H1 (cell line): Measurements from ENCODE around the gene AP3S1. TPM values are rescaled to one million over a fixed set of nuclear protein-coding genes. Genes with fewer than 3 reads are reported as not detected.

Experiments used
- CTCF ChIA-PET: fragments of 300-600 bp; sonication (Branson Sonifier 250); formaldehyde crosslinking; loops from one replicate; lab custom pipeline; 2021; ENCODE audit not compliant: partially characterized antibody; lab: Charles Lee
- POLR2A ChIA-PET: fragments of 300-600 bp; sonication (Branson Sonifier 250); formaldehyde crosslinking; loops from one replicate; lab custom pipeline; 2021; ENCODE audit warnings: inconsistent platforms; ENCODE audit not compliant: partially characterized antibody; lab: Charles Lee
- DNase-seq, 2 experiments: peaks; one replicate each; pipeline versions ENCODE4 v3.0.0 to v3.0.0-alpha.2; 2010 to 2022; ENCODE audit warnings: low spot score in 2 of 2, low read depth in 1 of 2, mixed read lengths in 1 of 2
- FAIRE-seq: peaks from 2 replicates; lab custom pipeline; 2011; peaks lifted over from hg19 to GRCh38; lab: Jason Lieb, UNC
- H2AFZ ChIP-seq: 2 replicates; pipeline ENCODE4 v1.8.1; 2012; ENCODE audit warnings: low read length, inconsistent platforms
- H2AK5ac ChIP-seq: 2 replicates; pipeline ENCODE4 v1.6.1; 2013; ENCODE audit warnings: low read depth, low read length
- H2BK120ac ChIP-seq: replicated peaks from 2 replicates; pipeline ENCODE3; 2013; ENCODE audit warnings: low read depth, low read length, inconsistent platforms
- H2BK12ac ChIP-seq: 2 replicates; pipeline ENCODE4 v1.6.1; 2013; ENCODE audit warnings: low read depth, low read length
- H2BK15ac ChIP-seq: 2 replicates; pipeline ENCODE4 v1.6.1; 2013; ENCODE audit warnings: low read length
- H2BK20ac ChIP-seq: 2 replicates; pipeline ENCODE4 v1.6.1; 2013; ENCODE audit warnings: low read length
- H2BK5ac ChIP-seq: 2 replicates; pipeline ENCODE4 v1.6.1; 2013; ENCODE audit warnings: low read depth, low read length
- H3K14ac ChIP-seq: 2 replicates; pipeline ENCODE4 v1.6.1; 2013; ENCODE audit warnings: inconsistent platforms; ENCODE audit not compliant: insufficient read length
- H3K18ac ChIP-seq: 2 replicates; pipeline ENCODE4 v1.6.1; 2013; ENCODE audit warnings: low read length; ENCODE audit errors: extremely low read depth
- H3K23ac ChIP-seq: 2 replicates; pipeline ENCODE4 v1.6.1; 2013; ENCODE audit warnings: inconsistent platforms; ENCODE audit not compliant: insufficient read length
- H3K23me2 ChIP-seq: 2 replicates; pipeline ENCODE4 v1.6.1; 2013; ENCODE audit warnings: low read depth, low read length
- H3K27ac ChIP-seq: 2 replicates; pipeline ENCODE4 v1.6.1; 2011; ENCODE audit warnings: low read depth, low read length, inconsistent platforms
- H3K27me3 ChIP-seq, 4 experiments: replicated peaks in 1 of 4; 1 replicate in 1 of 4; 2 replicates in 3 of 4; pipeline versions ENCODE4 v1.6.1 to v1.8.1; 2011 to 2013; ENCODE audit warnings: low read length in 3 of 4, mild to moderate bottlenecking in 3 of 4, inconsistent platforms in 2 of 4, mixed read lengths in 2 of 4, moderate library complexity in 1 of 4; ENCODE audit not compliant: control insufficient read depth in 3 of 4, insufficient read depth in 3 of 4; ENCODE audit errors: extremely low read depth in 1 of 4
- H3K36me3 ChIP-seq, 4 experiments: 2 replicates each; pipeline versions ENCODE4 v1.6.1 to v1.8.1; 2011 to 2013; ENCODE audit warnings: mild to moderate bottlenecking in 4 of 4, low read length in 3 of 4, moderate library complexity in 2 of 4, control low read depth in 1 of 4, inconsistent platforms in 1 of 4; ENCODE audit not compliant: insufficient read depth in 4 of 4, control insufficient read depth in 2 of 4
- H3K4ac ChIP-seq: replicated peaks from 2 replicates; pipeline ENCODE3; 2013; ENCODE audit warnings: low read length, low read depth, mixed read lengths, inconsistent platforms; ENCODE audit not compliant: insufficient read length
- H3K4me1 ChIP-seq, 4 experiments: replicated peaks in 1 of 4; 1 replicate in 1 of 4; 2 replicates in 3 of 4; pipeline versions ENCODE4 v1.6.1 to v1.8.1; 2011 to 2013; ENCODE audit warnings: low read length in 3 of 4, inconsistent platforms in 2 of 4, mixed read lengths in 1 of 4; ENCODE audit not compliant: insufficient read depth in 4 of 4, control insufficient read depth in 3 of 4
- H3K4me2 ChIP-seq, 2 experiments: 2 replicates each; pipeline versions ENCODE4 v1.6.1 to v1.8.1; 2011 to 2013; ENCODE audit warnings: low read depth in 2 of 2, low read length in 2 of 2, control low read depth in 1 of 2, inconsistent platforms in 1 of 2, mild to moderate bottlenecking in 1 of 2; ENCODE audit not compliant: insufficient read depth in 1 of 2
- H3K4me3 ChIP-seq, 4 experiments: fragments of 200-600, 300-600 bp in 1 of 4; sonication (generic), shearing (Covaris generic), sonication (Bioruptor Twin) in 1 of 4; 2 replicates each; pipeline versions ENCODE4 v1.5.1 to v1.8.1; 2011 to 2016; ENCODE audit warnings: low read length in 4 of 4, low read depth in 3 of 4, control low read depth in 2 of 4, inconsistent platforms in 2 of 4, mild to moderate bottlenecking in 2 of 4, mixed read lengths in 1 of 4, moderate library complexity in 1 of 4; ENCODE audit not compliant: insufficient read depth in 2 of 4; ENCODE audit errors: extremely low read depth in 1 of 4
- H3K56ac ChIP-seq: replicated peaks from 2 replicates; pipeline ENCODE3; 2013; ENCODE audit warnings: low read depth, mild to moderate bottlenecking, mixed read lengths, low read length, inconsistent platforms; ENCODE audit not compliant: insufficient read length
- H3K79me1 ChIP-seq: 2 replicates; pipeline ENCODE4 v1.6.1; 2013; ENCODE audit warnings: low read depth, low read length, control low read depth
- H3K79me2 ChIP-seq, 2 experiments: 2 replicates each; pipeline versions ENCODE4 v1.6.1 to v1.8.1; 2012 to 2013; ENCODE audit warnings: low read length in 2 of 2, mild to moderate bottlenecking in 2 of 2, inconsistent platforms in 1 of 2; ENCODE audit not compliant: insufficient read depth in 2 of 2, control insufficient read depth in 1 of 2
- H3K9ac ChIP-seq, 4 experiments: replicated peaks in 1 of 4; 1 replicate in 1 of 4; 2 replicates in 3 of 4; pipeline versions ENCODE4 v1.6.1 to v1.8.1; 2011 to 2013; ENCODE audit warnings: low read depth in 3 of 4, low read length in 3 of 4, control low read depth in 2 of 4, mild to moderate bottlenecking in 2 of 4, moderate library complexity in 2 of 4, inconsistent platforms in 1 of 4; ENCODE audit errors: extremely low read depth in 1 of 4
- H3K9me3 ChIP-seq, 2 experiments: 2 replicates each; pipeline versions ENCODE4 v1.6.1 to v1.8.1; 2012 to 2013; ENCODE audit warnings: mild to moderate bottlenecking in 2 of 2, moderate library complexity in 2 of 2, control low read depth in 1 of 2, inconsistent platforms in 1 of 2, low read depth in 1 of 2, low read length in 1 of 2, mixed read lengths in 1 of 2; ENCODE audit not compliant: insufficient read depth in 2 of 2
- H4K20me1 ChIP-seq, 2 experiments: replicated peaks in 1 of 2; 2 replicates each; pipeline versions ENCODE3 to v1.8.1; 2011 to 2013; ENCODE audit warnings: inconsistent platforms in 2 of 2, low read length in 2 of 2, mild to moderate bottlenecking in 1 of 2; ENCODE audit not compliant: insufficient read depth in 2 of 2, control insufficient read depth in 1 of 2
- H4K5ac ChIP-seq: 2 replicates; pipeline ENCODE4 v1.6.1; 2013; ENCODE audit warnings: low read length, low read depth, mixed read lengths, inconsistent platforms; ENCODE audit not compliant: insufficient read length
- H4K8ac ChIP-seq: 2 replicates; pipeline ENCODE4 v1.8.0; 2013; ENCODE audit warnings: mild to moderate bottlenecking, moderate library complexity, low read length, inconsistent platforms; ENCODE audit not compliant: insufficient read depth; ENCODE audit errors: extremely low read depth
- H4K91ac ChIP-seq: replicated peaks from 2 replicates; pipeline ENCODE3; 2013; ENCODE audit warnings: low read length, mixed read lengths, inconsistent platforms; ENCODE audit not compliant: insufficient read length
- ASH2L ChIP-seq: fragments of 200-600, 300-600 bp; sonication (generic); IDR thresholded peaks from one replicate; pipeline ENCODE4 v1.7.1; 2017; ENCODE audit warnings: low read length
- KDM1A ChIP-seq: fragments of 200-600, 300-600 bp; sonication (generic); IDR thresholded peaks from 2 replicates; pipeline ENCODE4 v1.7.1; 2016; ENCODE audit warnings: mild to moderate bottlenecking, low read length, borderline replicate concordance
- KDM5A ChIP-seq: fragments of 200-600 bp; IDR thresholded peaks from 2 replicates; pipeline ENCODE4 v1.7.1; 2012; ENCODE audit warnings: mild to moderate bottlenecking, low read length, inconsistent platforms, mixed read lengths
- MAFK ChIP-seq: IDR thresholded peaks from 2 replicates; pipeline ENCODE4 v1.6.1; 2012; ENCODE audit warnings: low read depth, mild to moderate bottlenecking, improper control_type of control experiment, low read length
- MAX ChIP-seq: IDR thresholded peaks from 2 replicates; pipeline ENCODE4 v1.6.1; 2012; ENCODE audit warnings: inconsistent platforms
- NRF1 ChIP-seq: IDR thresholded peaks from 2 replicates; pipeline ENCODE4 v1.6.1; 2011; ENCODE audit warnings: mild to moderate bottlenecking, low read depth, low read length, improper control_type of control experiment
- POLR2A ChIP-seq, 2 experiments: IDR thresholded peaks; 1 replicate in 1 of 2; 2 replicates in 1 of 2; pipeline ENCODE4 v1.6.1; 2011; ENCODE audit warnings: low read depth in 2 of 2, low read length in 2 of 2, mild to moderate bottlenecking in 2 of 2; ENCODE audit errors: control extremely low read depth in 1 of 2
- SP2 ChIP-seq: IDR thresholded peaks from 2 replicates; pipeline ENCODE4 v1.6.1; 2012; ENCODE audit warnings: mild to moderate bottlenecking, low read length, inconsistent platforms
- TAF1 ChIP-seq: IDR thresholded peaks from 2 replicates; pipeline ENCODE4 v1.6.1; 2011; ENCODE audit warnings: mild to moderate bottlenecking, low read depth, low read length
- TEAD4 ChIP-seq: IDR thresholded peaks from 2 replicates; pipeline ENCODE4 v1.6.1; 2012; ENCODE audit warnings: low read depth, low read length, inconsistent platforms, mixed read lengths
- WGBS, 2 experiments: shearing (Covaris generic) in 1 of 2; methylation state at CpG; one replicate each; pipeline versions ENCODE4 v1.1.6 to v1.1.7; 2013 to 2015; ENCODE audit warnings: low lambda C conversion rate in 2 of 2, mixed read lengths in 2 of 2, inconsistent platforms in 1 of 2, low coverage in 1 of 2, missing lambda C conversion rate in 1 of 2; ENCODE audit not compliant: insufficient replicate concordance in 2 of 2, insufficient coverage in 1 of 2, insufficient read length in 1 of 2; ENCODE audit errors: extremely low coverage in 1 of 2, missing lambda C conversion rate in 1 of 2; 5-methylcytosine and 5-hydroxymethylcytosine counted together
- polyA plus RNA-seq, 7 experiments: library from polyadenylated mRNA; depleted of rRNA in 3 of 7; stranded (reverse) in 5 of 7; unstranded in 2 of 7; fragments of >200 nt in 5 of 7; fragments of 200-250 nt in 2 of 7; gene quantifications; 1 replicate in 5 of 7; 2 replicates in 1 of 7; 4 replicates in 1 of 7; pipeline versions ENCODE4 v1.2.1 to v1.2.3, GENCODE V29; 2011 to 2013; ENCODE audit warnings: missing spikeins in 2 of 7, mixed read lengths in 2 of 7
- total RNA-seq: library from RNA; stranded (reverse); fragmentation: NEBNext Ultra II Directional; extraction: Animal tissue kit (Norgen Biotek cat#: 25700); gene quantifications from 2 replicates; pipeline ENCODE4 v1.2.1, GENCODE V29; 2021

The AP3S1 gene
- total and polyA plus RNA-seq, 2 of the 8 experiments (the other 6 are each of a cell fraction or from before 2014, with no cell fraction given) = 26.6 to 72.7 TPM

DNA sequence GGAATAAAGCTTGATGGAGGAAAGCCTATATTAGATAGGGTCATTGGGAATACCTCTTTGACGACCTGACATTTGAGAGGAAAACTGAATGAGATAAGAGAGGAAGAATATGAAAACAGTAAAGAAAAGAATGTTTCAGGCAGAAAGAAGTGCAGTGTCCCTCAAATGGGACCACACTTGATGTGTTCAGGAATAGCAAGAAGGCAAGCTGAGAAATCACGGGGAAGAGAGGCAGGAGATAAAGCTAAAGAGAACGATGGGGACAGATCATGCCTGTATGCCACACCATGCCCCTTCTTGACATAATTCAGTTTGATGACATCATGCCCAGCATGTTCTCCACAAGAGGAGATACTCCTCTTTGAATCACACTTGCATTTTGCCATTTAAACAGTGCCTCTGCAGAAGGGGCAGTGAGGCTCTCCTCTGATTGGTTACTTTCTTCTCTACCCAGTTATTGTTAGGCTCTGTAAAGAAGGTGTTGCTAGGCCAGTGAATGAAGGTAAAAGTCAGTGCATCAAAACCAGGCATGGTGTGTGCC lies 7.6 kb downstream of the AP3S1 start:
- no peak overlapping the region for H3K4me3 ChIP-seq
- H3K23ac ChIP-seq = no peak overlapping the region
- H4K5ac ChIP-seq = no peak overlapping the region
- no peak overlapping the region for H3K14ac ChIP-seq
- DNase-seq (no peak), FAIRE-seq (no peak)
- H2BK15ac ChIP-seq = no peak overlapping the region
- ChIA-PET CTCF (interaction anchor here (0.7 to 1.8 kb wide), 2 partner anchors 9 to 218 kb away, joined by 3 to 9 read pairs; no protein-coding TSS in a partner anchor), POLR2A (interaction anchor here (1.2 kb wide), 1 partner anchor 82 kb away, joined by 3 read pairs; no protein-coding TSS in a partner anchor)
- H3K27ac ChIP-seq = no peak overlapping the region
- no peak overlapping the region for H4K91ac ChIP-seq
- peaks cover 0 to 2% of the 10 kb centered on the region in 2 experiments for H4K20me1 ChIP-seq
- no peak overlapping the region for H2BK12ac ChIP-seq
- no peak overlapping the region for H3K4ac ChIP-seq
- H3K4me2 ChIP-seq = no peak overlapping the region
- H3K9ac ChIP-seq = no peak overlapping the region
- H2BK5ac ChIP-seq = no peak overlapping the region
- peaks cover 0 to 8% of the 10 kb centered on the region in 2 experiments; a peak in 1 of 4 replicates for H3K9me3 ChIP-seq
- no peaks in the 10 kb centered on the region for H3K27me3 ChIP-seq
- no peak overlapping the region for H3K56ac ChIP-seq
- no peak overlapping the region for H3K18ac ChIP-seq
- WGBS, 2 experiments = 86% methylated on average over 3 of the region's 3 CpGs; no CpG with 5 or more reads in 1 of the 2 experiments
- no peak overlapping the region for H2BK120ac ChIP-seq
- H4K8ac ChIP-seq = no peak overlapping the region
- H3K36me3 ChIP-seq = no peaks in the 10 kb centered on the region
- peaks cover 2 to 91% of the 10 kb centered on the region in 2 experiments; a peak in 3 of 4 replicates for H3K79me2 ChIP-seq
- H3K79me1 ChIP-seq = peaks cover 2% of the 10 kb centered on the region; the same call in 1 of the 2 replicates
- H2AK5ac ChIP-seq = no peak overlapping the region
- no peaks in the 10 kb centered on the region for H3K23me2 ChIP-seq
- no peak overlapping the region for H2AFZ ChIP-seq
- H3K4me1 ChIP-seq = peaks cover 0 to 5% (median 1%) of the 10 kb centered on the region in 4 experiments; a peak in 2 of 7 replicates
- H2BK20ac ChIP-seq = no peak overlapping the region
- TF ChIP-seq POLR2A (IDR thresholded peaks at IDR 0.05; ENCODE audit: control extremely low read depth in 1 of 2, low read depth in 2 of 2, low read length in 2 of 2) = no peak
- no peak for TF ChIP-seq MAX
- TF ChIP-seq SP2 = no peak
- TF ChIP-seq TEAD4 = no peak
- no peak for TF ChIP-seq KDM1A
- TF ChIP-seq TAF1 = no peak
- no peak for TF ChIP-seq KDM5A
- TF ChIP-seq NRF1 = no peak
- no peak for TF ChIP-seq ASH2L
- no peak for TF ChIP-seq MAFK
